D341Med (cell line): ENCODE data around the gene HNRNPC.

ENCODE experiments used
- DNase-seq: peaks from one replicate; pipeline ENCODE4 v3.0.0; 2012; ENCODE audit warnings: low spot score

The HNRNPC gene

DNA sequence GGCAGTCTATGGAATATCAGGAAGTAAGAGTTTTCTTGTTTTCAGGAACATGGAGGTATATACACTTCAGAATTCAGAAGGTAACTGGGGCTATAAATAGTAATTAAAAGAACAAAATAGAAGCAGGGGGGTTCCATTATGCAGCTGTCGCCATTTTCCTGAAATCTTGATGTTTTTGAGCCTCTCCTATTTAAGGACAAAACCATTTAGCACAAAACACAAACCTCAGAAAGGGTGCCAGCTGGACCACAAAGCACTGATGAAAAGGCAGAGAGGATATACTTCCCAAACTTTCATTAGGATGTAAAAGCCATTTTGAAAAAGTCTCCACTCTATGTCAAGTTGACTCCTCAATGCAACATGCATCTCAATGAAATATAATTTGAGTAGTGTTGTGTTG, 59.2 kb downstream of the HNRNPC start:
- no peak for DNase-seq

DNA sequence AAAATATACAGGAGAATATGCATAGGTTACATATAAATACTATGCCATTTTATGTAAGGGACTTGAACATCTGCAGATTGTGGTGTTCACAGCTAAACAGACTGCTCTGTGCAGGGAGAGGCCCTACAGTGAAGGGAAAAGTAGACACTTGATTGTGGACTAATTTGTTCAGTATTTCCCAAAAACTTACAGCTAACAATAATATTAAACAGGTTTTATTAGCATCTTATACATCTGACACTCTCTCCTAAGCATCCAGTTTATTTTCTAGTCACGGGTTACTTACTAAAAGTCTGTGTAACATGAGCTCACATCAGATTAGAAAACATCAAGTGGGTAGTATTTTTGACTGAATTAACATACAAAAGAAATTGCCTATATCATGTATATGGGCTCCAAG, 60.1 kb downstream of the HNRNPC start:
- no peak for DNase-seq

DNA sequence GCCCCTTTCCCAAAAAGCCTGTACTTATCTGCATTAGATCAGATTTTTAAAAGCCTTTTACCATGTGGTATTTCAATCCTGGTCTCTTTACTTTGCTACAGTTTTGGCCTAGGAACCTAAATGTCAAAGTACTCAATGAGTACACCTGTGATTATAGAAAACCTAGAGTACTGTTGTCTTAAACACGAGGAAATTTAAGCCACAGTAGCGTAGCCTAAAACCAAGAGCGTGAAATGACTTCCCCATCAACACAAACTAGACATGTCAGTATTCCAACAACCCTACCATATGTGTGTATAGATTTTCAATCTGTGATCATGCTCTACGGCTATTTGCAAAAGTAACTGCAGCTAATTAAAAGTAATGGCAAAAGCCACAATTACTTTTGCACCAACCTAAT, 60.7 kb downstream of the HNRNPC start:
- DNase-seq, result no peak

DNA sequence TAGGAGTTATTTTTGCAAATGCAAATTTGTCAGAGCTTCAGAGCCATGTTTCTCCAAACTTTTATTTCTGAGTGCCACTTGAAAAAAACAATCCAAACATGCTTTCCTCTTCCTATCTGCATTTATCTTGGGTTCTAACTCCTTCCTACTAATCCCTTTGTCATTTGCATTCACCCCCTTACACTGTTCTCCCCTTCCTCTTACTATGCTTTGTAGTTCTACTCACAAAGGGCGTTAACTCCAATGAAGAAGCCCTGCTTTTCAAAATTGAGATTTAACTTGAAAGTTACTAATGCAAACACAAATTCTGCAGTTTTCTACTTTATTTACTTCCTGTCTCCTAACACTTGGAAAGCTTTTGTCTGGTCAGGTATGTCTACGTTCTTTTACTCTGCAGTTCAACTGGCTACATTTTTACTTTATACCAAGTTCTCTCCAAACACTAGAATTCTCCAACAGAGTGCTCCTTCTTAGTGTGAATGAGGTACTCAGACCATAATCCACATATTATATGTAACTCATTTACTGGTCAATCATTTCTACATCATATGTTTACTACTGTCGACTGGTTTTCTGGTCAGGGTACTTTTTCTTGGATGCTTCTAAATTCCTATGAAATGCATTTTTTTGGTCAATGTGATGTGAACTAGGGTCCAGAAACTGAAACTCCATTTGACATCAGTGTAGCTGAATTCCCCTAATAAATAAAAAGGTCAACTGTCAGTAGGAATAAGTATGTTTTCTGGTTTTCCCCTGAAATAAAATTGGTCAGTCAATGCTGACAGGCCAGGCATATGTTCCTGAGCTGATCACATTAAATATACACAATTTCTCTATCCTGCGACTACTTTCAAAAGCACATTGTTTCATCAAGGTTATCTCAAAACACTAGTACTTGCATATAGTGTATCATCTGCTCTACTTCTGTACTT, 62.2 kb downstream of the HNRNPC start:
- DNase-seq, result no peak

DNA sequence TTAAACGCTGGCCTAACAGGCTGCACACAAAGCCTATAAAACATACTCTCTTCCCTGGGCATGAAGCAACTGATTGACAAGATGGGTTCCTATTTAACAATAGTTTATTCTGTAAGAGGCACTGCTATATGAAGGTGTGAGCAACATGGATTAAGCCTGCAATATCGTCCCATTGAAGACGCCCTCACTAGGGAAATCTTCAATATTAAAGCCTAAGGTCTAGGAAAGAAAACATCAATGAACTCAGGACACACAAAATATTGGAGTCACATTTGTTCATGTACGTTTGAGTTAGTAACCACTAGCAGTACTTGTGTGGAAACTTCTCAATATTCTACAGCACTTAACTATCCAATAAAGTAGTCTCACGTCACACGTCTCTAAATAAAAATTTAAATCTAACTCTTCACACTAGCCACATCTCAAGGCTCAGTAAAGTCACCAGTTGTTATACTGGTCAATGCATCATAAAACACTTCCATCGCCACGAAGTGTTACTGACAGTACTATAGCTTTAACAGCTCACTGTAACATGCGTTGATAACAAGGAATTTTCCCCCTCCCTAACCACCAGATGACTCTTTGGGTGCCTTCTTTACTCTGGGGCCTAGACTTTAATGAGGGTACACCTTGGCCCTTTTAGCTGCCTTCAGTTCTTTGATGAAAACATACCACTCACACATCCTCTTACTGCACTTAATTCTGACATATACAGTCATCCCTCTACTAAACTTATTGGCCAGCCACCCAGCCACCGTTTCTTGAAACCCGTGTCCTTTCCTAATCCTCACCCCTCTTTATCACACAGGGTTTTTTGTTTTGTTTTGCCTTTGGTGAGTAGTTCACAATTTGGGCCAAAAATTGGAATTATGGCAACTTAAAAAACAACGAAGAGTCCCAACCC, 63.3 kb downstream of the HNRNPC start:
- no peak for DNase-seq

DNA sequence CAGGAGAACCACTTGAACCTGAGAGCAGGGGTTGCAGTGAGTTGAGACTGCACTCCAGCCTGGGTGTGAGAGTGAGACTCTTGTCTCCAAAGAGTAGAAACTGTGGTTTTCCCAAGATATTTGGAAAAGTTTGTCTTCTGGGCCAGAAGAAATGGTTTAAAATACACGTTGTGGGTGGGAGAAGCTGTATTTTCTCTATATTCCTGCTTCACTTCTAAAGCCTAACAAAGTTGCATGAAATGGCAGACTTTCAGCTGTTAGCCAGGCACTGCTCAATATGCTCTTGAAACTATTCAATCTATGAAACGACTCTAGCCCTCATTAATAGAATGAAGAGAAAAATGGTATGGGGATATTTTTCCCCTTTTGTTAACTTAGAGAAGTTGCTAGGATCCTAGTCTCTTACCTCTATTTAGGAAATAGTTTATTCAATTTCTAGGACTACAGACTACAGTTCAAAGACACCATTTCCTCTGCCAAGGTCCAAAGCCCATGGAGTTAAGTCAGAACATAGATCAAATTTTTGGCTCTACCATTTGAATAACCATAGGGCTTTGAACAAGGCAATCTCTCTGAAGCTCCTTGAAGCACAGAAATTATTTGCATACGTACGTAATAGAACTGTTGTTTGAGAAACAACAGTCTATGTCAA, 64.1 kb downstream of the HNRNPC start:
- no peak for DNase-seq

DNA sequence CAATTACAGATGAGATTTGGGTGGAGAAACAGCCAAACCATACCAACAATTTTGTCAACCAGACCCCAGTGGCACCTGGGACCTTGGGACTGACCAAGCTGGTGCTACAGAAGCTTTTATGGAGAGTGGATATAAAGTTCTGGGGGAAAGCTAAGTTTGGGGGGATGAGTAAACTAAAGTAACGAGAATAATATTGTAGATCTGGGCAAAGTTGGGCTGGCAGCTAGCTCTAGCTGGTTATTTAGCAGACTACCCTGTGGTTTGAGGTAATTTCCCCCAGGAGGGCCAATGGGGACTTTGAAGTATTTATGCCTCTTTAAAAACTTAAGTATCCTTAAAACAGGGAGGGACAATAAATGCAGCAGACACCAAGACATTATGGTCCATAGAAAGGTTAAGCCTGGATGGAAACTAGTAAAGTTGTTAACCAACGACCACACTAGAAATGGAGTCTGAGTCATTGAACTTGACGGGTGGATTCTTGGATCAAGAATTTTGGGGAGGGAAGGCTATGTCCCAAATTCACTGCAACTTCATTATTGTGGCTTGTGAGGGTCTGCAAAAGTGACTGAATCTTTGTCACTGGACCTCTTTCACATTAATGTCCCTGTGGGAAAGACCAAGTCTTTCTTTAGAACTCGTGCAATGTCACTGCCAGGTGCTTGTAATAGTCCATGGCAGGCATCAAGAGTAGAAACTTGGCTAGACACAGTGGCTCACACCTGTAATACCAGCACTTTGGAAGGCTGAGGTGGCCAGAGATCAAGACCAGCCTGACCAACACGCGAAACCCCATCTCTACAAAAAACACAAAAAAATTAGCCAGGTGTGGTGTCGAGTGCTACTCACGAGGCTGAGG, 64.8 kb downstream of the HNRNPC start:
- no peak for DNase-seq

DNA sequence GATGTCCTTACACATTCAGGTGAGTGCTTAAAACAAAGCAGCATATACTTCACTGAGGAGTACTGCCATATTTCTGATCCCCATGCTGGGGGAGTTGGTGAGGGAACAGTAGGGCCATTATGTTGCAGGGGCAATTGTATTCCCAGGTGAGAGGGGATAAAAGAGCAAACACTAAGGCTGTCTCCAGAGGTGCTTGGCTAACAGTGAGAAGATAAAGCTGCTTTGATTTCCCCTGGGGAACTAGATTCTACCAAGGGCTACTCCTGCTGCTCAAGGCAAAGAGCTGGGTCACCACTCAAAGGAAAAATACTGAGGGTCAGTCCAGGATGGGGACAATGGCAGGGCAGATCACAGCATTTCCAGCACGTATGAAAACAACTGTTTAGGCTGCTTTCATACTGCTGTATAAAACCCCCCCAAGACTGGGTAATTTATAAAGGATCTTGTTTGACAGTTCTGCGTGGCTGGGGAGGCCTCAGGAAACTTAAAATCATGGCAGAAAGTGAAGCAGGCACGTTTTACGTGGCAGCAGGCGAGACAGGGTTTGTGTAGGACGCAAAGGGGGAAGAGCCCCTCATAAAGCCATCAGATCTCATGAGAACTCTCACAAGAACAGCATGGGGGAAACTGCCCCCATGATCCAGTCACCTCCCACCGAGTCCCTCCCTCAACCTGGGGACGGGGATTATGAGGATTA, 65.6 kb downstream of the HNRNPC start:
- DNase-seq, result peak; percentile 66

DNA sequence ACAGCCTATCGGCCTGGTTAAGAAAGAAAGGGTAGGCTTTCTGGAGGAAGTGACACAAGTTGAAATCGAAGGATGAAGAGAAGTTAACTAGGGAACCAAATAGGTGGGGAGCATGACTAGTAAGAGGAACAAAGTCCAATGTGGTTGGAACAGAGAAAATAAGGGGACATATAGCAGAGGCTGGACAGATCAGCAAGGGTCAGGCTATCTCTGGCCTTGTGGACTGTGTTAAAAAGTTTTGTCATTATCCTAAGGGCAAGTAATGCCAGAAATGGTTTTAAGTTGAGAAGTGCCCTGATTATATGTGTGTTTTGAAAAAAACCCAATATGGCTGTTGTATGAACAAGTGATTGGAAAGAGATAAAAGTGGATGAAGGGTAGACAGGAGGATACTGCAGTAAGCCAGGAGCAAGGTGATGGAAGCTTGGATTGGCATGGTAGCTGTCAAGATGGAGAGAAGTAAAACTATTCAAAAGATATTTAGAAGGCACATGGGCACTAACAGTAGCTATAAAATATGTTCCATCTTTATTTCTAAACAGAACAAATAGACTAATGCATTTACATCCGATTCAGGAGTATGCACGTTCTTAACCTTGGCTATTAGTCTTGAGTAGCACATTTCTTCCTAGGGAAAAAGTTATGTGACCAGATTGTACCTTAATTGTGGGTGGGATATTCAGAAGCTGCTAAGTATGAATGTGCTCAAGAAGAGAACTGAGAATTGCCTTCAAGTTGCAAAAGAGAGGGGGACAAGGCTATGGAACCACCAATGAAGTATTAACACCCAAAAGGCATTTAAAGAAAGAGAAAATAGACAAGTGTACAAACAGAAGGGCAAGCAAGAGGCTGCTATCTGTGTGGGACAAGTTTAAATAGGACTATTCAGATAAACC, 66.5 kb downstream of the HNRNPC start:
- DNase-seq, result no peak

DNA sequence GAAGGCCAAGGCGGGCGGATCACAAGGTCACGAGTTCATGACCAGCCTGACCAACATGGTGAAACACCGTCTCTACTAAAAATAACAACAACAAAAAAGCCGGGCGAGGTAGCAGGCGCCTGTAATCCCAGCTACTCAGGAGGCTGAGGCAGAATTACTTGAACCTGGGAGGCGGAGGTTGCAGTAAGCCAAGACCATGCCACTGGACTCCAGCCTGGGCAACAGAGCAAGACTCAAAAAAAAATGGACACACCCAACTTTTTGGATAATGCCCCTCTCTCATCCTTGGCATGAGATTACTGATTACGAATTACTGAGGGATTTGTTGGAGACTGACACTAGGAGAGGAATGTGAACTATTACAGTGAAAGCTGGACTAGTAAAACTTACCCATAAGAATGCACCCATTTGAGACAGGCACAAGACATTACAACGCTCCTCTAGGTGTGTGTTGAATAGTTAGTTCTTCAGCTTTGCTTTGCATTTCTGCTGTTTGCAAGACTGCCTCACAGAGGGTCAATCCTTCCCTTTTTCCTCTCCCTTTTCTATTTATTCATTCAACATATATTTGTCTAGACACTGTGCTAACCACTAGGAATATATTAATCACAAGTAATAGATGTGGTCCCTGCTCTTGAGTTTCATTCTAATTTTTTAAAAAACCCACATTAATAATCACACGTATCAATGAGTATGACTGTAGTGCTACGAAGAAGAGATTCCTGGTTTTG, 67.3 kb downstream of the HNRNPC start:
- DNase-seq, result no peak

DNA sequence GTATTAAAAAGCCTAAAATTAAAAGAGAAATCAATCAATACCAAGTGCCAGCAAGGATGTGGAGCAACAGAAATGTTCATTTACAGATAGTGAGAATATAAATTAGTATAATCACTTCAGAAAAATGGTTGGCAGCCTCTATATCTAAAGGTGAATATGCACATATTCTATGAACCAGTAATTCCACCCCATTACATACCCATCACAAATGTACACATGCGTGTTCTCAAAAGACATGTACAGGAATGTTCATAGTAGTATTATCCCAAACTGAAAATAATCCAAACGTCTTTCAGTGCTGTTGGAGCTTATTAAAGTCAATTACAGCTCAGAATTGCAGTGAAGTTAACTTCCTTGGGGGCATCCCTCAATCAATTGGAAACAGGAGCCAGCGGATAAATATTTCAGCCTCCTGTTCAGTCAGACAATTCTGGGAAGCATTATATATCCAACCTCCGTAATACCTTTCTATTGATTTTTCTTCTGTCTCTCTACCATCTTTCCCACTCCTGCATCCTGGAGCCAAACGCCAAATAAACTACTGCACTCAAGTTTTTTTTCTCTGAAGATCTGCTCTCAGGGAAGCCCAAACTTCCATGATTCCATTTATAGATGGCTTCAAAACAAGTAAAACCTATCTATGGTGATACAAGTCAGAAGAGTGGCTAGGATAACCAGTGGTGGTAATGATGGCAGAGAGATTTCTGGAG, 68.3 kb downstream of the HNRNPC start:
- DNase-seq, result no peak

DNA sequence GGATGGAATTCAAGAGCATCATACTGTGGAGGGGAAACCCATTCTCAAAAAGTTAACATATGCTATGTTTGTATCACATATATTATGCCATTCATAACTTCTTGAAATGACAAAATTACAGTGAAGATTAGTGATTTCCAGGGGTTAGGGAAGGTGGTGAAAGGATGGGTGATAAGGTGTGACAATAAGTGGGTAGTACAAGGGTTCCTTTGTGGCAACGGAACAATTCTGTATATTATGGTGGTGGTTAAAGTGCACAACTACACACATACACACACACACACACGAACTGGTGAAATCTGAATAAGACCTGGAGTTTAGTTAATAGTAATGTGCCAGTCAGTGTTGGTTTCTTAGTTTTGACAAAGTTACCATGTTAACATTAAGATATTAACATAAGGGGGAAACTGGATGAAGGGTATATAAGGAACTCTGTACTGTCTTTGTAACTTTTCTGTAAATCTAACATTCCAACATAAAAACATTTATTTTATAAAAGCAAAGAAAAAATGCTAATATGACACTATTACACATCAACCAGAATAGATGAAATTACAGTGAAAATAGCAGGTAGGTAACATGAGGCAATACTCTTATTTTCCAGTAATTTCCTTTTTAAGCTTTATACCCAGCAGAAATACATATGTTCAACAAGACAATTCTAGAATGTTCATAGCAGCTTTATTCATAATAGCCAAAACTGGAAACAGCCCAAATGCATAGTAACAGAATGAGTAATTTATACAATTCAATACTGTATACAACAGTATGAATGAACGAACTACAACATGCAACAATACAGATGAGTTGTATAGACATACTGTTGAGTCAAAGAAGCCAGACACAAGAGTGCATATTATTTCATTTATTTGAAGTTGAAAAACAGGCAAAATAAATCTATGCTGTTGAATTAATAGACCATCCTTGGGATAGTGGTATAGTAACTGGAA, 69.4 kb downstream of the HNRNPC start:
- DNase-seq, result no peak

DNA sequence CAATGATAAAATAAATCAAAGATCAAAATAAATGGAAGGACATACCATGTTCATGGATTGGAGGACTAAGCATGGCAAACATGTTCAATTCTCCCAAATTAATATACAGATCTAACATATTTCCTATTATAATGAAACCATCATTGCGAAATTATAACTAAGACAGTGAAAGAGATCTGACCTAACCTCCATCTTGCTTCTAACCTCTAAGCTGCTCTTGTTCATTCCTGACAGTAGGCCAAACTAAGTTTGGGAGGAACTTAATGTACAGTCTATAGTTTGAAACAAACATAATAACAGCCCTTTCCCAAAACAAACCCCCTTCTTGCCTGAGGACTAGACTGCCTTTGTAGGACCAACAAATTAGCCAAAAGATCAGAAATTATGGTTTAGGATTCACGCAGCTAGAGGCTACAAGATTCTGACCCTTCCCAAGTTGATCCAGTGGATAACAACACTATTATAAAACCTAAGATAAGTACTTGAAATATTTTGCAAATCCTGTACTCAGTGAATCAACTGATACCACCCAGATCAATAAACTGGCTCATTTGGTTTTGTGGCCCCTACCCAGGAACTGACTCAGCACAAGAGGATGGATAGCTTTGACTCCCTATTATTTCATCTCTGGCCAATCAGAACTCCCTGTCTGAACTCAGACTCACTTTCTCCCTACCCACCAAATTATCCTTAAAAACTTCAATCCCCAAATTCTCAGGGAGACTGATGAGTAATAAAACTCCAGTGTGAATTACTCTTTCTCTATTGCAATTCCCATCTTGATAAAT, 71.6 kb downstream of the HNRNPC start:
- no peak for DNase-seq

DNA sequence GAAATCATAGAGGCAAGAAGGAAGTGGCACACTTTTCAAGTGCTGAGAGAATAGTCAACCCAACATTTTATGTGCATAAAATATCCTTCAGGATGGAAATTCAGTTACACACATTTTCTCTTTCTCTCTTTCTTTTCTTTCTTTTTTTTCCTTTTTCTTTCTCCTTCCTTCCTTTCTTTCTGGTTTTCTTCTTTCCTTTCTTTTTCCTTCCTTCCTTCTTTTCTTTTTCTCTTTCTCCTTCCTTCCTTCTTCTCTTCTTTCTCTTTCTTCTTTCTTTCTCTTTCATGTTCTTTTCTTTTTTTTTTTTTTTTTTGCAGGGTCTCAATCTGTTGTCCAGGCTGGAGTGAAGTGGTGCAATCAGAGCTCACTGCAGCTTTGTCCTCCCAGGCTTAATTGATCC, 74.6 kb downstream of the HNRNPC start:
- DNase-seq, result no peak

DNA sequence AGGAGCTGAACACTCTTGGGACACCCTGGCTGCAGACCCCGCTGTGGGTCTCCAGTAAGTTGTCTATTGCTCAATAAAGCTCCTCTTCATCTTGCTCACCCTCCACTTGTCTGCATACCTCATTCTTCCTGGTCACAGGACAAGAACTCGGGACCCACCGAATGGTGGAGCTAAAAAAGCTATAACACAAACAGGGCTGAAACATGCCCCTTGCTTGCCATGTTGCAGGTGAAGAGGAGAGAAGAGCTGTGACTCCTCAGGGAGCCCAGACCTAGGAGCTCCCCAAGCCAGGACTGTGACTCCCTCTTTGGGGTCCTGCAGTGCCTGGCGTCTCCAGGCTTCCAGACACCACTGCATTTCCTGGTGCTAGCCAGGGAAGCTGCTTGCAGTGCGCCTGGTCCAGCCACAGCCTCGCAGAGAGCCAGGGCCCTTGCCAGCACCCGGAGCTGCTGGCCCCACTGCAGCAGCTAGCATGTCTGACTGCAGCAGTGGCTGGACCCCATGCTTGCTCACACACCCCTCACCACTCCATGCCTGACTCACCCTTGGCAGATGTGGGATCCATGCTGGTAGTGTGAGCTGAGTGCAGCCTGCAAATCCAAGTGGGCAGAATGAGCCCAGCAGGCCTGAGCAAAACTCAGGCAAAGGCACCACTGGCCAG, 76.2 kb downstream of the HNRNPC start:
- DNase-seq, result no peak

DNA sequence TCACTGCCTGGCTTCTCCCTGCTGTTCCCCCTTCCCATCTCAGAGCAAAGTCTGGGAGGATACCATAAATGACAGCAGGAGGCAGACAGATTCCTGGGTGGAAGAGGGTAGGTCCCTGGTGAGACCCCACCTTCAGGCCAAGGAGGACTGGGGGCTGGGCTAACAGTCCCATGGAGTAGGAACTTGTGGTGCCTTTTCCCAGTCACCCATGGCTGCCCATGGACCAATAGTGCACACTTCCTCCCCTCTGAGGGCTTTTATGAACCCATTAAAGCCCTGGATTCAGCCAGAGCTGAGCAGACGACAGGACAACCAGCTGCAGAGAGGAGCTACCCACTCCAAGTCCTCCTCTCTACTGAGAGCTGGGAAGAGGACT, 76.8 kb downstream of the HNRNPC start:
- DNase-seq, result no peak
